GM21786 (cell line): ENCODE data around the gene RTN4.

ENCODE experiments used
- ATAC-seq: cut with Tn5 transposase; IDR thresholded peaks from one replicate; pipeline ENCODE4 v1.9.1; 2021; ENCODE audit not compliant: unreplicated experiment

RTN4 gene

GRCh38 chr2:54955358-54956110, 94.7 kb downstream of the RTN4 start:
- no peak for ATAC-seq

- no peak for ATAC-seq
Measured at GRCh38 chr2:54954705-54955357, 95.4 kb downstream of the RTN4 start.

- no peak for ATAC-seq
Measured at GRCh38 chr2:54954158-54954557, 96.1 kb downstream of the RTN4 start.

GRCh38 chr2:54952978-54953456, 97.2 kb downstream of the RTN4 start:
- ATAC-seq, result no peak

GRCh38 chr2:54952425-54952824, 97.8 kb downstream of the RTN4 start:
- no peak for ATAC-seq

- no peak for ATAC-seq
Measured at GRCh38 chr2:54950811-54951210, 99.4 kb downstream of the RTN4 start.

GRCh38 chr2:54949431-54949830, 100.8 kb downstream of the RTN4 start:
- ATAC-seq, result no peak

GRCh38 chr2:54948120-54948519, 102.1 kb downstream of the RTN4 start:
- no peak for ATAC-seq

- no peak for ATAC-seq
Measured at GRCh38 chr2:54947646-54948045, 102.6 kb downstream of the RTN4 start.

GRCh38 chr2:54947136-54947535, 103.1 kb downstream of the RTN4 start:
- ATAC-seq, result no peak

- ATAC-seq, result no peak
Measured at GRCh38 chr2:54946220-54946805, 103.9 kb downstream of the RTN4 start.

- ATAC-seq, result peak; percentile 72
Measured at GRCh38 chr2:54945391-54946219, 104.6 kb downstream of the RTN4 start.

GRCh38 chr2:54944724-54945326, 105.4 kb downstream of the RTN4 start:
- no peak for ATAC-seq

GRCh38 chr2:54942373-54942772, 107.9 kb downstream of the RTN4 start:
- no peak for ATAC-seq

- ATAC-seq, result no peak
Measured at GRCh38 chr2:54941248-54941984, 108.8 kb downstream of the RTN4 start.

- no peak for ATAC-seq
Measured at GRCh38 chr2:54940723-54941122, 109.5 kb downstream of the RTN4 start.

GRCh38 chr2:54939446-54940118, 110.7 kb downstream of the RTN4 start:
- no peak for ATAC-seq

- ATAC-seq, result no peak
Measured at GRCh38 chr2:54936766-54937165, 113.5 kb downstream of the RTN4 start.

- ATAC-seq, result no peak
Measured at GRCh38 chr2:54935389-54935788, 114.9 kb downstream of the RTN4 start.

GRCh38 chr2:54931473-54931872, 118.8 kb downstream of the RTN4 start:
- ATAC-seq, result no peak
